Measurements from ENCODE around the gene KDM4C. TPM values are rescaled to one million over a fixed set of nuclear protein-coding genes. Genes with fewer than 3 reads are reported as not detected.

Gene KDM4C
- polyA plus RNA-seq, 1 donor, result 12.0 TPM

DNA sequence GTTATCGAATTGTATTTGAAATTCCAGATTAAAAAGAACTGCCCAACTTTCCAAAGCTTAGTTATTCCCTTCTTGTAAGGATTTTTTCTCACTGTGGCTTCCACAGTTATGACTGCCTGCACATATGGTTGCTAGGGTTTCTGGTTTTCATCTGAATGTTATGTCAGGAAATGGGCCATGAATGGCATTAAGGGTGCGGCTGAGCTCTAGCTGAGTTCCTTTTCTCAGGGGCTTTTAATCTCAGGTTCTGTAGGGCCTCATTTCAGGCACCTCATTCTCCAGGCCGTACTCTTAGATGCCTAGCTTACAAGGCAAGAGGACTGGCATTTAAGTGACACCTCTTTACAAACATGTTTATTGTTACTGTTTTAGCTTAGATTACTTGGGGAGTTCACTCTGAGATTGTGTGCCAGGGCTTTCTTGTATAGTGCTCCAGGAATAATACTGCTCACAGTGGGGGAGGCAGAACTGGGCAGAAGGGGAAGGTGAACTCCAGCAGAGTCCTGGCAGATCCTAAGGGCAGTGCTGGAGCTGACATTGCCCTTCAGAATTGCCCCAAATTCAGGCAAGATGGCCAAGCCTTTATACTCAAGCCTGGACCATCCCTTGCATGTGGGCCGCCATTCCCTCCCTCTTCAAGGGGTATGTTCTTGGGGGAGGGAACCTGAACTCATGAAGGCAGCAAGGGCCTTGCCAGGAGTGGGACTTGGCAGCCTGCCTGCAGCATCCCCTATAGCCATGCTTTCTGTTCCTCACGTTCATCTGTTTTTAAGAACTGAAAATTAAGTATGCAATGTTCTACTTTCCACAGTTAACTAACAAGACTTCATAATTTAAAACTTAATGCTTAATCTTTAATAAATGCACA lies 111.5 kb downstream of the KDM4C start:
- DNase-seq (ENCODE audit: low read depth), result no peak

DNA sequence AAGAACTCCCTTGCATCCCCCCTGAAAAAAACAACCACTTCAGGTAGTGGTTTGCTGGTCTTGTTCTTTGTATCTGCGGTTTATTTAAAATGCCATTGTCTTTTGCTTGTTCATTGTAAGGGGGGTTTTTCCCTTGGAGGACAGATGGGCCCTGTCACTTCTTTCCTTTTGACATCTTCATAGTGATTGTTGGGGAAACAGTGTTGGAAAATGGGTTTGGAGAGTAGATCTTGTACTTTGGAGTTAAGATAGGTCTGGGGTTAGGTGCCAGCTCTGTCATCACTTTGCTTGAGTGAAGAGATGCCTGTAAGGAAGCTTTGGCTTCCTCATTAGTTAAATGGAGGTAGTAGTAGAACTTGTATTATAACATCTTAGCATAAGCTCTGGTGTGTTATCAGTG lies 112.4 kb downstream of the KDM4C start:
- DNase-seq (ENCODE audit: low read depth), result no peak

DNA sequence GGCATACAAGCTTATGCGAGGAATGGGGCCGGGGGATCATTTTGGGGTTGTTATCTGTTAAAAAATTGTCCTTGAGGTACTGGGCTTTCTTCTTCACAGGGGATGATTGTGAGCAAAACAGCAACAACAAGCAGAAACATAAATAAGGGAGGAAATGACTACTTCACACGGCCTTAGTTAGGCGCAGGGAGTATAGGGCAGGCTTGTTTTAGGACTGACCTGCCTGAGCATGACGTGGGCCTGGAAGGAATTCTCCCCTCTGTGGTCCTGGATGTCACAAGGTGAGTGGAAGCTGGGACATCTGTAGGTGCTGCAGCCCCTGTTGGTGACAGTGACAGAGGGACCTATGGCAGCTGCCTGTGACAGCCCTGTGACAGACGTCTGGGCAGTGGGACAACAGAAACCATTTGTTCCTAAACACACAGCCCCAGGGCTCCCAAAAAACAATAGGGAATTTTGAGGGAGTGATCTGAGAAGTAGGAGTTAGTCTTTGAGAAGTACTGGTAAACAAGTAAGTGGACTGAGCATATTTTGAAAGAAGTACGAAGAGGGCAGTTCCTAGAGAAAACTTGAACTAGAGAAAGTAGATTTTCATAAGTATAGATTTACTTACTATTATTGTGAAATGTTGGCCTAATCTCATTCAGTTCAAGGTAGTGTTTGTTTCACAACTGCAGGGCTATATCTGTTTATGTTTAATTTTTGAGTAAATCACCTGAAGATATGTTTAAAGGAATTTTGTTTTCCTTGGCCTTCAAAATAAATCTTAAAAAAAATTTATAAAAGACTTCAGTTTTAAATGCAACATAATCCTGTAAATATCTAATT lies 113.1 kb downstream of the KDM4C start:
- DNase-seq (ENCODE audit: low read depth), result no peak

DNA sequence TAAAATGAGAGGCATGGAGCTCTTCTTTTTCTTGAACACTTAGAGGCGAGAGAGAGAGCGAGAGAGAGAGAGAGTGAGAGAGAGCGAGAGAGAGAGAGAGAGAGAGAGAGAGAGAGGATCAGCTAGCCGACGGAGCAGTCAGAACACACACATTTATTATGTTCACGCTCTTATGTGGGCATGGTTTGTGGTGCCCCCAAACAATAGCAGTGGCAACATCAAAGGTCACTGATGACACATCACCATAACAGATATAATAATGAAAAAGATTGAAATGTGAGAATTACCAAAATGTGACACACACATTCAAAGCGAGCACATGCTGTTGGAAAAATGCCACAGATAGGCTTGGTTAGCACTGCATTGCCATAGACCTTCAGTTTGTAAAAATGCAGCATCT lies 116.1 kb downstream of the KDM4C start:
- DNase-seq (ENCODE audit: low read depth), result no peak

DNA sequence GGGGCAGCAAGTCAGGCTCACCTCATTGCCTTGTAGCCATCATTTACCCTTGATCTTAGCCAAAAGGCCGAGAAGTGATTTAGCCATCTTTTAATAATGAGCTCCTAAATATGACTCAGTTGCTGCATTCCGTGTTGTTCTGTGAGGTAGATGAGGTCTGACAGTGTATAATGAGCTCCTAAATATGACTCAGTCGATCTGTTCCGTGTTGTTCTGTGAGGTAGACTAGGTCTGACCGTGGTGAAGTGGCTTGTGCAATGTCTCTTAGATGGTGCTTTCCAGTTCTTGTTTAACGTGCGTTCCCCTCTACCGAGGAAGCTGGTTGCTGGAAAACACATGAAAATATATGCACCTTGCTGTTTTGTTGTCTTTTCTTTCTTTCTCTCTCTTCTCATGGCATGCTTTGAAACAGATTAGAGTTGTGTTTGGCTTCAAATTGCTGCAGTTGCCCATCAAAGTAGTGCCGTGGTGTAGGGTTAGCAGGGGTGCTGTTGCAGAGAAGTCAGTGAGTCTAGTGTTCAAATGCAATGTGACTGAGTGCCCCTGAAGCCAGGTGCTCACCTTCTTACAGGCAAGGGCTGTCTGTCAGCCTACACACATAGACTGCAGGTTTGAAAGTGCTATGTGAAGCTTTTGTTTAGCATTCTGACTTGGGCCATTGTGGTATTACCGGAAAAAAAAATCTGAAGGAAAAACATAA lies 118.6 kb downstream of the KDM4C start:
- DNase-seq (ENCODE audit: low read depth), result no peak

DNA sequence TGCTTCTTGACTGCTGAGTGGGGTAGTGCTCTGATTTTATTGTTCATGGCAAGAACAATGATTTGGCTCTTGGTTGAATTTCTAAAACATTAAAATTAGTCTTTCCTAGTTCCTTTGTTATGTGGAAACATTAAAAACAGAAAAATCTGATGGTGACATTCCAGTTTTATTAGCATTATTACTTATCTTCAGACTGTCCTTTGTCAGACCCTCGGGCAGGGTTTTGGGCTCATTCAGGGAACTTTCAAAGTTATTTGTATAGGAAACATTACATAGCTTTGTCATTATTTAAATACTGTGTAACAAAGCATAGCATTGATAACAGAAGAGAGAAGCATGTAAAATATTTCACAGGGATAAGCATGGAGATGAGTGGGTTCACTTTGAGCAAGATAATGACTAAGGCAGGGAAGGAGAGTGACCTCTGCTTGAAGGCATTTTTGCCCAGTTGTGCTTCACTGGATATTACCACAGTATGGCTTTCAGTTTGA lies 119.9 kb downstream of the KDM4C start:
- no peak for DNase-seq (ENCODE audit: low read depth)

DNA sequence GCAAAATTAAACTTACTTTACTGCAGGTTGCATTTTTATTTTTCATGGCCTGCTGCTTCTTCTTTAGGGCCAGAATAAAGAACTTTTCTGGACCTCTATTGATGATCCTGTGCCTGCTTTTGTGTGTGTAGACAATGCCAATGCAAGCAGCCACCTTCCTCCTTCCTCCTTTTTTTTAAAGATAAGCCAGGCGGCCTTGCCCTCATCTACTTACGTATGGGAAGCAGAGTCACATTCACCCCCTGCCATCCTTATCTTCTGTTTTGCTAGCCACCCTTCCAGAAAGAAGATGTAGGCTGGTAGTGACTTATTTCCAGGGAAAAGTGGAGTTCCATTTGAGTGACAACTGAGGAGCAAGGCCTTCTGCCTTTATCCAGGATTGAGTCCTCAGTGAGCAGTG lies 122.9 kb downstream of the KDM4C start:
- no peak for DNase-seq (ENCODE audit: low read depth)

DNA sequence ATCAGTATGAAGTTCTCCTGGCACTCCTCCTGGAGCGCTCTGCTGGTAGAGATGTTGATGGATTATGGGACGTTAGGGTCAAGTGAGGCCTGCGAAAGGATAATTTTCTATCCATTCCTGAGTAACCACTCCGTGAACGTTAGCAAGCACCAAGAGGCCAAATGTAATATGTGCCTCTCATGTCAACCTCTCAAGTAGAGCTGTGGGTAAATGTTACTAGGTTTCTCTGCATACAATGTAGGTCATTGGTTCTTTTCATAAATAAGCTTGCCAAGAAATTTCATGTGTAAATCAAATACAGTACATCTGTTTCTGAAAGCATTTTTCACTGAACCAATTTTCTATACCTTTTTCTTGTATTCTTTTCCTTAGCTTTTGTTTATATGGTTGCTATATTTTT lies 126.3 kb downstream of the KDM4C start:
- DNase-seq (ENCODE audit: low read depth), result no peak

DNA sequence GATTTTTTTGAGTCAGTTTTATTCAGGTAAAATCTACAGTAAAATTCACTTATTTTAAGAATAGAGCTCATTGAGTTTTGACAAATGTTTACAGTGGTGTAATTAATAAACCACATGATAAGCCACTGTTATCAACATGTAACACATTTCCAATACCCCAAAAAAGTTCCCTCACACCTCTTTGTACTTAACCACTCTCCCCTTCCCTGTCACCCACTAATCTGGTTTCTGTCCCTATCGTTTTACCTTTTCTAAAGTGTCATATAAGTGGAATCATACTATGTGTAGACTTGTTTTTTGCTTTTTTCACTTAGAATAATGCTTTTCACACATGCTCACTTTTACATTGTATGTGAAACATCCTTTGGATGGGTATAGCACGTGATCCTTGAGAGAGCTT lies 127.2 kb downstream of the KDM4C start:
- no peak for DNase-seq (ENCODE audit: low read depth)

DNA sequence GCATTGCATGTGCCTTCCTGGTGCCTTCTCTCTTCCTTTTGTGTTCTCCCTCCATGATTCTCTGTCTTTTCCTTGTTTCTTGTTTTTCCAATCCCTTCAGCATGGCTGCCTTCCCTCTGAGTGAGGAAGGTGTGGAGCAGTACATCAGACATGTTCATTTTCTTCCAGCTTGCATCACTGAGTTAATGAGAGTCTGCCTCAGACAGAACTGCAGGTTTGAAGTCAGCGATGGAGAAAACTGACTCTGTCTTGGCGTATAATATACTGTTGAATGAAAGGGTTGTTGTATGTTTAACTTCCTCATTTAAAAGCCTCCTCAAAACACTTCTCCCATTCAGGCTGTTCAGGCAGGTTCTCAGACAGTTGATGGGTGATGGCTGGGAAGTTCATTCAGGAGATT lies 129.3 kb downstream of the KDM4C start:
- DNase-seq (ENCODE audit: low read depth), result no peak

DNA sequence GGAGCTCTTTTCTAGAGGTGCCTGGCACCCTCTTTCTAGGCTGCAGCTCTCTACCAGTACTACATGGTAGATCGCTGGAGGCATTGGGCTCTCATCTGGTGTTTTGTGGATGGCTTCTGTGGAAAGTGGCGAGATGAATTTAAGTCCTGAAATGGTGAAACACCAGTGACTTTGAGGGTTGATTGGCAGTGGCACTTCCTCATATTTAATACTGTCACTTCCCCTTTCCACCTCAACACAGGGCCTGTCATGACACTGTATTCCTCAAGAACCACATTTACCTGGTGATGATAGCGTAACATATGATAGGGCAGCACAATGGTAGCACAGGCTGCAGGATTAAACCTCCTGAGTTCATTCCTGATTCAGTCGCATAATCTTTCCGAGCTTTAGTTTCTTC lies 132.1 kb downstream of the KDM4C start:
- no peak for DNase-seq (ENCODE audit: low read depth)

DNA sequence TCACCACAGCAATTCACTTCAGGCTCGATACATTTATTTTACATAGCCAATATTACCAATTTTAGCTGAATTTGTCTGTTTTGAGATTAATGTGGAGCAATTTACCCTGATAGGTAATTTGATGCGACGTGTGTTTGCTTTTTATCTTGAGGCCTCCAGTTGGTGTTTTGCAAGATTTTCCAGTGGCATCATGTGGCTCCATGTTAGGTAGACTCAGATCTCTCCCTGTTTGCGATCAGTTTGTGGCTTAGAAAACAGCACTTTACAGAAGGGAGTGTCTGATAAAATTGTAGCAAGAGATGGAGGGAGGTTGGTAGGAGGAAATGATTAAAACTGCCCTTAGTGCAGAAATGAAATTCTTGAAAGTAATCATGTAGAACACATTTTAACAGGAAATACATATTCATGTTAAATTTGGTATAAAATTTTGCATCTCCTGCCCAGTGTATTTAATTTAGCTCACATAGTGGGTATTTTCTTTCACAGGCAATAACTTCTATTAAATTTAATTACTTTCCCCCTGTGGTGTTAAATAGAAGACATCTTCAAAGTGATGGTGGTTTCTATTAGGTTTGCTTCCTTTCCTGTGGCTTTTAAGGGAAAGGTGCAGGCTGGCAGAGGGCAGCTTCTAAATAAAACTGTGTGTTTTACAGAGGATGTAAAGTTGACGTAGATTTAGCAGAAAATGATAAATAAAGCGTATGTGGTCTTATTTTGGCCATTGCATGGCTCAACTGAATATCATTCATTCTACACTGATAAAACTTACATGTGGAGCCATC lies 135.8 kb downstream of the KDM4C start:
- no peak for DNase-seq (ENCODE audit: low read depth)

DNA sequence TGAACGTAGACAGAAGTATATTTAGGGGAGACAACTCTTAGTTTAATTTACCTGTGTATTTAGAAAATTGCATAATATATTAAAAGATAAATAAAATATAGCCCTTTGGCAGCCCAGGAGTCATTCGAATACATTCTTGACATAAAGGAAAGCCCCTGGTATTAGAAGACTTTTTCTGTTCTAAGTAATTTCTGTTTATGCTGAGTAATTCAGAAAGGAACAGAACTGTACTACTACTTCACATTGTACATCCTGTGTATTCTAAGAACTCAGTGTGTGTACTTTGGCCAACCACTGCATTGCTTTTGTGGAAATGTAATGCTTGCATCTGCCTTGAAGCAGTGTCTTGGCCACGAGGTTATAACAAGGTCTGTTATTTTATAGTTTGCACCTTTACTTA lies 136.4 kb downstream of the KDM4C start:
- no peak for DNase-seq (ENCODE audit: low read depth)

DNA sequence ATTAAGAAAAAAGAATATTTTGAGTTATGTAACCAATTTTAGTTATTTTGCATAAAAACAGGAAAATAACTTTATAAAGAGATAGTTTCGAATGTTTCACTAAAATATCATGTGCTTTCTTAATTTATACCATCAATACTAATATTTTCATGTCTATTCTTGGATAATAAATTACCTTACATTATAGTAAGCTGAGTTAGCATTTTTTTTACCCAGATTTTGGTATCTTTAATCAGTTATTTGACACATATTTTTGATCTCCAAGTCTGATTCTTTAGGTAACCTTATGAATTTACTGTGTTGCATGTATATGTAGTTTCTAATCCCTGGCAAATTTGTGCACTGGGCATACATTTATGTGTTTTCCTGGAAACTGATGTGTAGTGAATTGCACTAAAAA lies 138.0 kb downstream of the KDM4C start:
- no peak for DNase-seq (ENCODE audit: low read depth)

DNA sequence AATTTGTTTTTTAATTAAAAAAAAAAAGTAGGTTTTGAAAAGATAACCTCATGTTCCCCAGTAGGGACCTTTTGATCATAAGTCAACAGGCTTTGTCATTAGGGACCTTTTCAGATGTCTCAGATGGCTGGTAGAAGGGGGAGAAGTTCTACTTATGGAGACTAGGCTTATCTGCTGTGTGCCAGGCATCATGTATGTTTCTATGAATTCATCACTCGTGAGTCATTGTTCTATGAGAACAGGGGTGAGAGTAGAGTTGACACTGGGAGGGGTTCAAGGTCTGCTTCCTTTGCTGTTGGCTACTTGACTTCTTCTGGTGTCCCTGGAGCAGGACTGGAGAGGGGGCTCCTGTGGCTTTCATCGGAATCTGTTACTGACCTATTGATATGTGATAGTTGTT lies 138.8 kb downstream of the KDM4C start:
- DNase-seq (ENCODE audit: low read depth), result no peak

DNA sequence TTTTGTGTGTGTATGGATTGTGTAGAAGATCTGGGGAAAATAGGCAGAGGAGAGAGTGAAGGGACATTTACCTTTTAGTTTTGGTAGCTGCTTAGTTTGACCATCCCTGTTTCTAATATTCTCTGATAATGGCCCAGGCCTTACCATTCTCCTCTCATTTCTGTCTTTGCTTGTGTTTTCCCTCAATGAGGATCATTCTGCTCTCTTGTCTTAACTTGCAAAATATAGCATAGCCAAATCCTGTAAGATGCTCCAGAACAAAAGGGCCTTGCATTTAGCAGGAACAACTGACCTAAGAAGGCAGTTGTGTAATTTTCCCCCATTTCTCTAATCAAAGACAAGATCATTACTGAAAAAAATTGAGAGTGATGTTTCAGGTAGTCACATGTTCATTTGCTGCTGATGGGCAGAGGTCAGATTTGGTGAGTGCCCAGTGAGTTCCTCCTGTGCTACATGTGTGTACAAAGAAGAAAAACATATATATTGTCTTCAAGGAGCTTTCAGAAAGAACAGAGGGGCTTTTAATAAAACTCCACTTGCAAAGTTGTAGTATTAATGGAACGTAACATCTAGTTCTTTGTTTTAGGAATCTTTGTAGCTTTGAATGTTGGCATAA lies 139.5 kb downstream of the KDM4C start:
- no peak for DNase-seq (ENCODE audit: low read depth)

DNA sequence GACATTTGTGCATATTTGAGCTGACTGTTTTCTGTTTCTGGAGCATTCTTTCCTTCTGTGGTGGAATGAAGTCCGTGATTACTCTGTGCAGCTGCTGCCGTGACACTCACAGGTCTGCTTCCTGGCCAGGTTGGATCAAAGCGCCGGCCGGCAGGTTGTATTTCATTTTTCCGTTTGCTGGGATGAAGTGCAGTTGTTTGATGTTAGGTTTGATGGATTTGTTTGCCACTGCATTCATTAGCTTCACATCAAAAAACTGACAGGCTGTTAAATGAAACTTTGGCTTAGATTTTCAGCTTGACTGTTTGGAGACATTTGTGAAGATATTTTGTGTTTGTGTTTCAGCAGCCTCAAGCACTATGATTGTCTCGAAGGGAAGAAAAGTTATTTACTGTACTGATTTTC lies 140.1 kb downstream of the KDM4C start:
- no peak for DNase-seq (ENCODE audit: low read depth)

DNA sequence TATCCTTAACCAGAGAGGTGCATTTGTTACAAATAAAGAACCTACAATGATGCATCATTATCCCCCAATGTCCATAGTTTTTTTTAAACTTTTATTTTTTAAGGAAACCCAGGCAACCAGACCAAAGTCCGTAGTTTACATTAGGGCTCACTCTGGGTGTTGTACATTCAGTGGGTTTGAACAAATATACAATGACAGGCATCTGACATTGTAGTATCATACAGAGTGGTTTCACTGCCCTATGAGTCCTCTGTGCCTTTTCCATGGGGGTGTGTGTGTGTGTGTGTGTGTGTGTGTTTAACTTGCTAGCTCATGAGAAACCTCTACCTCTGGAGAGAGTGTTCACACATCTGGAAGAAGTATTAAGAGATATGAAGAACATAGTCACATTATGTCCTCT lies 141.5 kb downstream of the KDM4C start:
- no peak for DNase-seq (ENCODE audit: low read depth)

DNA sequence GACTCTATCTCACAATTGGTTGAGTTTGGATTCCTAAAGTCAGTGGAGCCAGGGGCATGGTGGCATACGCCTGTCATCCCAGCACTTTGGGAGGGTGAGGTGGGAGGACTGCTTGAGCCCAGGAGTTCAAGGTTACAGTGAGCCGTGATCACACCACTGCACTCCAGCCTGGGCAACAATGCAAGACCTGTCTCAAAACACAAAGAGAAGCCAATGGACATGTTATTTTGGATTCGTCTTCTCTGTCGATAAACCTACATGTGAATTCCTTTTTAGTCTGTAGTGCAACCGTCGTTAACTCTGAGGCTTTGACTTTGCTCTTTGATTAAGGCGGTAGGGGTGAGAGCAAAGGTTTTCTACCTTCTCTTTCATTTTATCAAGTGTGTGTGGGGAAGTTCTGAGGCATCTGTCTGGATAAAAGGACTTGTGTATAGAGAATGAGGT lies 142.7 kb downstream of the KDM4C start:
- no peak for DNase-seq (ENCODE audit: low read depth)

DNA sequence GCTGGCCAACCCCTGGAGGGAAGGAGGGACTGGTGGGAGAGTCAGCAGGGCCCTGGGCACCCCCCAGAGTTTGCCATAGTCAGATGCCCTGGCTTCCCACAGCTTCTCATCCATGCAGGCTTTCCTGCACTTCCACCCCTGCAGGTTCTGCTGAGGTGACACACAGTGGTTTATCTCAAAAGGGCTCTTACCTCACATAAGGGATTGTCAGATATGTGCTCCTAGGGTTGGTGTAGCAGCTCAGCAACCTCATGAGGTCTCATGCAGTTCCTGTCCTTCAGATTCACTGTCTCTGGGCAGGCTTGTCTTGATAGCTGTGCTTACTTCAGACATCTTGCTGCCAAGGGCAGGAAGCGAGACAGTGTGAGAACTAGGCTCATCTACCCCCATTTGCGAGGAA lies 143.4 kb downstream of the KDM4C start:
- no peak for DNase-seq (ENCODE audit: low read depth)

DNA sequence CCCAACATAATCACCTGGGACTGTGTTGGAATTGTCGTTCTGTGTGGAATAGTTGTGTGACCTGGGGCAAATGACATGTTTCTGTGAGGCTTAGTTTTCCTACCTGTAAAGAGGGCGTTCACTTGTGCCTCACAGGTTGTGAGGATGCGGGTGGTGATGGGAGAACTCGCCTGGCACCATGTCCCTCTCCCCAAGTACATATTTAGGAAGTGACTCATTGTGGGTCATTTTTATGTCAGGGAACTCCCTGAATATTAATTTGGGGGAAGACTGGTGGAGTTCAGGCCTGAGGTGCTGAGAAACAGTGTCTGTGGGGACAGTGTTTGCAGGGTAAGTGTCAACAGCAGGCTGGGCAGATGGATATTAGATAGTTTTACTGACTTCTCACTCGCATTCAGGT lies 144.7 kb downstream of the KDM4C start:
- DNase-seq (ENCODE audit: low read depth), result no peak
